Fibroblast of upper back skin (primary cell): ENCODE results near the gene MPHOSPH6.
"Not testable (repeated sequence)": the region's sequence is repeated elsewhere in the genome, so short reads cannot be mapped to it uniquely, and the experiment has no call there.

Experiments
- DNase-seq: peaks from one replicate; pipeline ENCODE4 v3.0.0-alpha.2; 2013

Gene MPHOSPH6, protein sequence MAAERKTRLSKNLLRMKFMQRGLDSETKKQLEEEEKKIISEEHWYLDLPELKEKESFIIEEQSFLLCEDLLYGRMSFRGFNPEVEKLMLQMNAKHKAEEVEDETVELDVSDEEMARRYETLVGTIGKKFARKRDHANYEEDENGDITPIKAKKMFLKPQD

DNA sequence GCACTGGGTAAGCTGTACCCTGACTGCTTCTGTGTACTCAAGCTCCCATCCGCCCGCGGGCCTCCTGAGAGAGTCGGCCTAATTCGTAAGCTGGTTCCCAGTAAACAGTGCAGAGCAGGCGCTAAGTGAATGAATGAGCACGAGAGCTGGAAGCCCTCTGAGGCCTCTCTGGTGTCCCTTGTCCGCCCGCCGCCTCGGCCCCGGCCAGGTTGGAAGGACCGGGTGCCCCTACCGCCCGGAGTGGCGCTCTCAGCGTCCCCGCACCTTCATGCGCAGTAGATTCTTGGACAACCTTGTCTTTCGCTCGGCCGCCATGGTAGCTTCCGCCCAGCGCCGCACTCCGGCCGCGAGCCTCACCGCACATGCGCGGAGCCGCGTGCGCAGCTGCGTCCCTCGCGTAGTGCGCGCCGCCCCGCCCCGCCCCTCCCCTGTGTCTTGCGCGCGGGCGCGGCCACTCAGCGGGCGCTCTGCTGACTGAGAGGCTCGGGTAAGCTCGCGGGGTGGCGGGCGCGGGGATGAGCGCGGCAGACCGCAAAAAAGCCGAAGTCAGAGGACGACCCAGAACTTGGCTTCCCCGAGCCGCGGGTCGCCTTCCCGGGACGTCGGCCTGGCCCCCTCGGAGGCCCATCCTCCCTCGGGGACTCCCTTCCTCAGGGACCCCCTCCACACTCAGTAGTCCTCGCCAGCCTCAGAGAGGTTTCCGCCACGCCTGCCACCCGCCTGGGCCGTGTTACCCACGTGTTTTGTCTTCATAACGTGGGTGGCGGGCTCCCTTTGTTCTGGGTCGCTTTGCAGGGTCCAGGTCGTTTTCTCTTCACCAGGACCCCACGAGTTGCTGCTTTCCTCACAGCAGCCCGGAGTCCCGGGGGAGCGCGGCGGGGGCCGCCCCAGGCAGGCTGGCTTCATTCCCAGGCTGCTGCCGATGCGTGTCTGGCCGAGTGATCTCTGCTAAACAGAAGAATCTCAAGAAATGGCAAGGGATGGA lies at the start of gene MPHOSPH6:
Gene MPHOSPH6 (minus strand): TSS at position 364 of the 985 bp plus-strand sequence. CDS start 49 bp downstream, at position 315.
- DNase-seq, result peak; percentile 90

DNA sequence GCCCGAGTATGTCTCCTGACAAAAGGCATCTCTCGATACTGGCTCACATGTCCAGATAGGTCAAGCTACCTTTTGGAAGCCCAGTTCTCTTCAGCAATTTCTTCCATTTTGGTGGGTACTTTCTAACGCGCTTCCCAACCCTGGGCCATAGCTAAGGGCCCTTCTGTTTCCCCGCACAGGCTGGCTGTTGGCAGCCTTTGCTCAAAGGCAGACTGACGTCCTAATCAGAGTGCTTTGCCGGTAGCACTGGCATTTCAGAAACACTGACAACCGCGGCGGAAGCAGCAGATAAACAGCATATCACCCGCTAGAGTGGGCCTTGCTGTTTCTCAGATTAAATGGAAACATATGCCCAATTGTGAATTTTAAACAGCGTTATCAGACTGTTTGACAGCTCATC lies 49.3 kb upstream of the MPHOSPH6 start:
- no peak for DNase-seq

DNA sequence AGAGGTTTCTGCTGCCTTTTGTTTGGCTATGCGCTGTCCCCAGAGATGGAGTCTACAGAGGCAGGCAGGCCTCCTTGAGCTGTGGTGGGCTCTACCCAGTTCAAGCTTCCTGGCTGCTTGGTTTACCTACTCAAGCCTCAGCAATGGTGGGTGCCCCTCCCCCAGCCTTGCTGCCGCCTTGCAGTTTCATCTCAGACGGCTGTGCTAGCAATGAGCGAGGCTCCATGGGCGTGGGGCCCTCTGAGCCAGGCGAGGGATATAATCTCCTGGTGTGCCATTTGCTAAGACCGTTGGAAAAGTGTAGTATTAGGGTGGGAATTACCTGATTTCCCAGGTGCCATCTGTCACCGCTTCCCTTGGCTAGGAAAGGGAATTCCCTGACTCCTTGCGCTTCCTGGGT lies 39.3 kb upstream of the MPHOSPH6 start:
- not testable (repeated sequence) for DNase-seq

DNA sequence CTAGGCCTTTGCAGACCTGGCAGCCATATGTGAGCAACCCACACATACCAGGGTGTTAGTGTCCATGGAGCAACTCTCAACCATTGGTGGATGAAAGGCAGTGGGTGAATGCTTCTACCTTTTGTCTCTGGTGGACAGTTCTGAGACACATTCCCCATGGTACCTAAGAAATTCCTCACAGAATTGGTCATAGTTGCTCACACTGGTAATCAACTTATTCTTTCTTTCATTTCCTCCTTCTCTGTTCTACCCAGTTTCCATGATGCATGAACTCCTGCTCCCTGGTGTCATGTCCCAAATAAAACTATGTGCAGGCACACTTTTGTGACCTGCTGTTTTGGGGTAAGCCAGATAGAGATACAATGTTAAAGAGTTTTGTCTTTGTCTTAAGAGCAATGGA lies 33.2 kb upstream of the MPHOSPH6 start:
- DNase-seq, result no peak

DNA sequence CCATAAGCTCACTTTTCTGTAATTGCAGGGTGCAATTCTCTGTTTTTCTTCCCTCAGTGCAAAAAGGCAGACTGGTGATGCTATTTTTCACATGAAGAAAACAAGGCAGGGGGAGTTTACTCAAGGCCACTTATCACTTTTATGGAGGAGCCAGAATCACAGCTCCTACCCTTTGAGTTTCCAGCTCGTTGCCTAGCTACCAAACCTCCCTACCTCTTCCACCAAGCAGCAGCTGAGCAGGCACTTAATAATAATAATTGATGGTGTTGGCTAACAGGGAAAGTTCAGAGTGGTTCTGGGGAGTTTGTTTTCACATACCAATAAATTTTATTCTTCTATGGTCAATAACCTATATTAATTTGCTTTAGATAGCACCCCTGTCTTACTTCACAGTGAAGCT lies 31.9 kb upstream of the MPHOSPH6 start:
- no peak for DNase-seq

DNA sequence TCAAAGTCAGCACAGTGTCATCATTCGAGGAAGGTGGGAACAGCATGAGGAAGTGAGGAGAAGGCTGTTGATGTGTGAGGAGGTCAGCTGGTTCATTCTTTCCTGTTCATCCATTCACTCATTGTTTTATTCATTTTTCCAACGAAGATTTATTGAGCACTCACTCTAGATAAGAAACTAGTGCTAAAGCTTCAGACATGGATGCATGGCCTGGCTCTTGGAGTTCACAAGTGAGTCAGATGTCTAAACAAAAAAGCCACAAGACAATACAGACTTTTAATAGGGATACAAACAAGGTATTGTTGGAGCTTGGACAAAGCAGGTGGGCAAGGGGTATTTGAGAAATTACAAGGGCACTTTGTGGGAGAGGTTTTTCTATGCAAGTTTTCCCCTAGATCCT lies 31.3 kb upstream of the MPHOSPH6 start:
- DNase-seq, result no peak

DNA sequence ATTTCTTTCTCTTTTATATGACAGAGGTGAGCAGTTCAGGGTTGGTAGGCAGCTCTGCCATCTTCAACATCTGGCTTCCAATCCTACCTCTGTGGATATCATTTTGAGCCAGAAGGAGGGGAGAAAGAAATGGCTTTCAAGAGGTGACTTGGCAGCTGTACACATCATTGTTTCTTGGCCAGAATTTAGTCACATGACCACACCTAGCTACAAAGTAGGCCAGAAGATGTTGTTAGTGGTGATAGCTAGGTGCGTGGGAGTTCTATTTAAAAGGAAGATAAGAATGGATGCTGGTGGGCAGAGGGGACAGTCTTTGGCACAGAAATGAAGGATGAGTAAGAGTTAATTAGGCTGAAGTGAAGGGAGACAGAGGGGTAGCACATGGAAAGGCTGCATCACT lies 29.2 kb upstream of the MPHOSPH6 start:
- DNase-seq, result no peak

DNA sequence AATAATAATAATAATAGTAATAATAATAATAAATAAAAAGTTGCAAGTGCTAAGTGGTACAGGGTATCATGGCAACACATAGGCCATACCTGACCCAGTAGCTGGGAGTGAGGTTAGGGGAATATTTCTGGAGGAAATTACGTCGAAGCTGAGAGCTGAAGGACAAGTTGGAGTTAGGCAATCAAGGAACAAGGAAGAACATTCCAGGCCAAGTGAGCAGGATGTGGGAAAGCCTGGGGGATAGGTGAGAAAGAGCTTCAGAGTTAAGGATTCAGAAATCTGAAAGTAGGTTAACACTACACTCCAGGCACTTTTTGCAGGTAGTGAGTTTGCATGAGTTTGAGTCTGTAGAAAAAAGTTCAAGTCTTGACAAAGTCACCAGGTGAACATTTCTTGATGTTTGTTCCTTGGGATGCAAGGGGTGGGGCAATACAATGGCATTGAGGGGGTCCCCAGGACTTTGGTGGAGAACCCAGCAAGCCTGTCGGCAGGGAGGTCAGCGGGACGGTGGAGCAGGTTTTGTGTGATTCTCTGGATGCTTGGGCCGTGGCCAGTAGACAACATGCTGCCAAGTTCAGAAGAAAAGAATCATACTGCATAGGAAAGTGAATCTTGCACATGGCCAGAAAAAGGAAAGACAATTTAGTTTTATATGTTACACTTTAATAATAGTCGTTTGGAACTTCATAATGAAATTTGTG lies 27.7 kb upstream of the MPHOSPH6 start:
- DNase-seq, result no peak

DNA sequence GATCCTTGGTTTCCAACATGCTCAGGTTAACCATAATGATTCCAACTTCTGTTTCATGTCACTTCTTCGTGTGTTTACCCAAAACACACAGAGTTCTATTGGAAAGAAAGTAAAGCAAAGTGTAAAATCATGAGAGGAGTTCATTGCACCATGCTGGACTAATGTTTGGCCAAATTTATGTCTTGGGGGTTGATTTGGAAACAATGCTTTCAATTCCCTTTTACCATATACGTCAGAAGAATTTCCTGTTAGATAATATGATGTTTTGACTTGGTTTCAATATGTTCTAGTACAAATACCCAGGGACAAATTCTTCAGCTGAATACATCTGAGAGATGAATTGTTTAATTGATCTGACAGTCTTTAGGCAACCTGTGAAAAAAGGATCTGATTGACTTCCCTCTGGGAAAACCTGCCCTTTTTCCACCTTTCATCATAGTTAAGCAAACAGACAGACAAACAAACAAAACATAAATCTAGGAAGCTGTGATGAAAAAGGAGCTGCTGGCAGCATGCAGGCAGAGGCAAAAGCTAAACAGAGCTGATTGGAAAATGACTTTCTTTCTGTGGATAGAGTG lies 26.0 kb upstream of the MPHOSPH6 start:
- DNase-seq, result no peak

DNA sequence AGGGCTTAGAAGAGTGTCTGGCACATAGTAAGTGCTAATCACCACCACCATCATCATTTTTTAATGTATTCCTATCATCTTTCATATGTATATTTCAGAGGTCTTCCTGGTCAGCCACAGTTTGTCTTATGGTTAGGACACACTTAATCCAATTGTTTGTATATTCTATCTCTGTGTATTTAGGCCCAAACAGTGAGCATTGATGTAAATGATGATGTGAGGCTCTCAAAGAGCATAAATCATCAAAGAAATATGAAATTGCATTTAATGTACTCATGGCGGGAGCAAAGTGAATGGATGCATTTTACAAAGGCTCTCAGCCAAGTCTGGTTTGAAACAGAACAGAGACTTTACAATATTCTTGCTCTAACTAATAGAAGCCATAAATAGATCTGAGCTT lies 24.1 kb upstream of the MPHOSPH6 start:
- no peak for DNase-seq

DNA sequence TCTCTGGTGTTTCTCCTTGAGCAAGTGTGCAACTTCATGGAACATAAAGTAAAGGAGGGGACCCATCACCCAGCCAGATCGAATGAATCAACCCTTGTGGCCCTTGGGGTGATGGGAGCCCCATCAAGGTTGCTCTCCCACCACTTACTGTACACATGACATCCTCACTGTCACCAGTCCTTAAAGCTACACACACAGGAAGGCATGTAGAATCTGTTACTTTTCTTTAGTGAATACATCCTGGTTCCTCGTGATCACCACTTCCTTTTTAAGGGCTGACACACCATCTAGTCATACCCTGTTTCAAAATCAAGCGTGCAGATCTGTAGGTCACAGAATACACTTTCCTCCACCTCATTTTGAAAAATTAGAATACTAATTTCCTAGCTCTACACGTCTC lies 22.6 kb upstream of the MPHOSPH6 start:
- DNase-seq, result peak; percentile 27

DNA sequence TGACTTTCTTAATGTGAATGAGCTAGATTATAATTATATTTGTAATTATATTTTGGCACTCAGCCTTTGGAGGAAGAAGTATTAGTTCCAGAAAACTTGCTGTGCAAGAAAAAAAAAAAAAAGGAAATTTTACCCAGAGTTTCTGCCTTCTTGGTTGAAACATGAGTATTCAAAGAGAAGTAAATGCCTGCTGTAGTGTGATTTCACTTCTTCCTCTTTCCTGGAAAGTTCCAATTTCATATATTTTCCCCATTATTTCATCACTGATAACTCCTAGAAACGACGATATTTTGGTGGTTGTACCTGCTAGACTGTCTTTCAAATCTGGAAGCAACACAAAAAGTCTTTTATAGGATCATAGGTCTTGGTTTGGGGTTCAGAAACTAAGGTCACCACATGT lies 20.4 kb upstream of the MPHOSPH6 start:
- no peak for DNase-seq

DNA sequence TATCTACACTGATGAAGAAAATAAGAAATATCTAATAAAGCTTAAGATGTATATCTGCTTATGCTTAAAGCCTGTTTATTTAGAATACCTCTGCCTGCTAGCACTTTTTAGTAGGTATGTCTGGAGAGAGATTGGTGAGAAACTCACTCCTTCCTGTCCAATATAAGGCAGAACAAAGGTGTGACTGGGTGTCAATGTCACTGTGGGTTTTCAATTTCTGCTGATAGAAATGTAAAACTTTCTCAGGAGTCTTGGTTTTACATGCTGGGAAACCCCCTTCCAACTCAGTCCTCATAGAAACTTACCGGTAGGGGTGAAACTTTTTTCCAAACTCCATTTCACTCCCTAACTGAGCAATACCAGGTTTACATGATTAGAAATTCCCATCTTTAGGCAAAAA lies 17.8 kb upstream of the MPHOSPH6 start:
- DNase-seq, result no peak

DNA sequence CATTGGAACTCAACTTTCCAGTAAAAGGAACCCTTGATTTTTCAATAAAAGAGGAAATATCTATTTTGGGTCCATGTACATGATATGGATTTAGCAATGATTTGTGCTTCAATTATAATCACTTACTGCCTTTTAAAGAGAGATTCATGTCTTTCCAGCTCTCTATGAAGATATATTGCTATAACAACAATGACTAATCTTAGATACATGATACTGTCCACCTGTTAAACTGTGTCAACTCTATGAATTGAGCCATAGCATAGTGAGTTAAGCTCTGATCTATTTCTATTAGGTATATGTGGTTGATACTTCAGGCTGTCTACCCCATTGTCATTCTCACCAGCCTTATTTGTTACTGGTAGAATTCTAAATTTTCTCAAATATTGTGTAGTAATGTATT lies 15.0 kb upstream of the MPHOSPH6 start:
- no peak for DNase-seq

DNA sequence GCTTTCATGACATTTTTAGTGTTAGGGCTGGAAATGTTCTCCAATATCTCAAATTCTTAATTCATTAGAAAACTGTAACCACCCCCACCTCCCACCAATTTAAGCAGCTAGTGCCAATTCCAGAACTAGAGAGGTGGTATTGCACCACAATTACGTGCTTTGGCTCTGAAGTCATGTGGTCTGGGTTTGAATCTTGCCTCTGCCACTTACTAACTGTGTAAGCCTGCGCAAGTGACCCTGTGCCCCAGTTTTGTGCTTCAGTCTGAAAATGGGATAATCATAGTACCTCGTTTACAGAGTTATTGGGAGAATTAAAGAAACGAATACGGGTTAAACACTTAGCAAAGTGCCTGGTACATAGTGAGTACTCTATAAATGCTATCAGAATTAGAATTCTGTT lies 14.2 kb upstream of the MPHOSPH6 start:
- no peak for DNase-seq

DNA sequence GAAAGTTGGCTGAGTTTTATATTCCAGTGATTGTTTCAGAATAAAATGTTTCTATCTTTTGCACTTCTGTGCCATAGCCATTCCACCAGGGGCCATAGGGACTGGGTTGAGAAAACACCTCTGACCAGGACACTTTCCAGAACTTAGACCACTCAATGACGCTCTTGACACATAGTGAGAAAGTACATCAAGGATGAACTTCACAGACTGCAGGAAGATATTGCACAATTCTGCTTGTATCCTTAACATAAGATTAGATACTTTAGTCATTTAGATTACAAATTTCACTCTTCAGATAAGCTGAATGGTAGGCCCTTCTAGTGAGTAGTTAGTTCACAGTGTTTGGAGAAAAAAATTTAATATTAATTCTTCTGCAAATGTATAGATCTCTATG lies 13.0 kb upstream of the MPHOSPH6 start:
- no peak for DNase-seq

DNA sequence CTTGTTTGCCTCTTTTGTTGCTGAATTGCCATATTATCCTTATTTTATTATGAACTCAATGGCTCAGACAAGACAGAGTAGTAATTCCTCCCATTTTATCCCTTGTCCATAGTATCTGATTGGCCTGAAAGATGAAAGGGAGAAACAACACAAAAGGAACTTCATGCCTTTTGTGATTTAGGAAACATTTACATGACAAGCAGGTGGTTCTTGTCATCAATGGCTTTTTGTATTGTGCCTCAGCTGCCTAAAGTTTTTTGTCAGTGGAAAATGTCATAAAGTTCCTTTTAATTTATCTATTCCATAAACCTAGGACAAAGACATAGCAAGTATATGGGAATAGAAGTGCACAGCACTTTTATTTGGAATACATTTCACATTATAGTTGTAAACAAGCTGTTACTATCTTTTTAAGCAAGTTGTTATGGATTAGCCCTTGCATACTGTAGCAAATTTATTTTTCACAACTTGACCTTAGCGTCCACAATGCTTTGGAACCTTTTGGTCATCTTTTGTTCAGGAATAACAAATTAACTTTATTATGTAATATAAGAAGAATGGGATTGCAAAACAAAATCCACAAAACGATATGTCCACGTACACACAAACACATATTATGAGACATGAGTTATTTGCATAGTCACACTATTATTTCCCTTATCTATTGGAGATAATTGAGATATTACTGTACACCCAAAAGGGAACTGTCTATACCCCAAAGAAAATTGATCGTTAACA lies 12.4 kb upstream of the MPHOSPH6 start:
- DNase-seq, result no peak

DNA sequence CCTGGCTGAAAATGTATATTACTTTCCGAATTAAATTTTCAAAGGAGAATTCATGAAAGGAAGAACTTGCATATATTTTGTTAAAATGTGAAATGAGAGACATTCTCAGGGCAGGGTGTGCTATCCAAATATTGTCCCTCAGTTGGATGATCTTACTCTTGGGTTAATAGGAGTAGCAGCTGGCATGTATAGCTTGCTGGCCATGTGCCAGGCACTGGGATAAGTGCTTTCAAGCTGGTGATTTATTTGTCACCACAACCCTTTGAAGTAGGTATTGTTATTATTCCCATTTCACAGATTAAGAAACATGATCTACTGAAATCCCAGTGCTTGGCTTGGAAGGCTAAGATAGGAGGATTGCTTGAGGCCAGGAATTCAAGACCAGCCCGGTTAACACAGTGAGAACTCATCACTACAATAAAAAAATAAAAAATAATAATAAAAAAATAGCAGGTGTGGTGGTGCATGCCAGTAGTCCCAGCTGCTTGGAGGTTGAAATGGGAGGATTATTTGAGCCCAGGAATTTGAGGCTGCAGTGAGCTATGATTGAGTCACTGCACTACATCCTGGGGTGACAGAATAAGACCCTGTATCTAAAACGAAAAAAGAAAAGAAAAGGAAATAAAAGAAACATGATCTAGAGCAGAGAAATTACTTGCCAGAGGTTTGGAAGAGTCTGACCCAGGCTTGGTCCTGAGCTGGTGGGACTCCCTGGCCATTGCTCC lies 11.6 kb upstream of the MPHOSPH6 start:
- DNase-seq, result no peak

DNA sequence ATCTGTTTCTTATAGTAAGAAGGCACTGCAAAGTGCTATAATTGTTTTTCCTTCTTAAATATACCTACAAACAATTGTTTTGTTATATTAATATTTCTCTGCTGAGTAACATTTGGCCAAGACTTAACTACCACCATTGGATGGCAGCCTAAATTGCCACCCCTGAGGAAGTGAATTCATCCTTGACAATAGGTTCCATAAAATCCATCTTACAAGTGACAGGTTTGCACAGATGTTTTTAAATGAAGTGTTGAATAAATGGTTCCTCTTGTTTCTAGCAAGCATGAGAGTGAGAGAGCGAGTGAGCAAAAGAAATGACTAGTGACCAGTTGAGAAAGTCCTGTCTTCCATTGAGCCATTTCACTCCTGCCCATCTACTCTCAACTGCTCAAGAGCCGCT lies 8.3 kb upstream of the MPHOSPH6 start:
- no peak for DNase-seq

DNA sequence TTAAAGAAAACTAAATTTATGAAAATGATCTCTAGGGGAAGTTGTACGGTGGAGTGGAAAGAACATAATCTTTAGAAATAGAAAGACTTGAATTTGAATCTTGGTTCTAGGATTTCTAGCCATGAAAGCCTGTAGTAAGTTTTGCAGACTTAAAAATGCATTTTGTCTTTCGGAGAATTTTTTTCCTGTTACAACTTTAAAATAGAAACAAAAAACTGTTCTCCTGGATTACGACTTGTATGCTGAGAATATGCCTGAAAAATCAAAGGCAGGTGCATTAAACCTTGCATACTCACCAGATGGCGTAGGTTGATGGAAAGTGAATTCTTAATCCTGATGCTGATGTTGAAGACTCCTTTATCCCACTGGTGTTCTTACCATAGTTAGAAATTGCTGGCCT lies 7.5 kb upstream of the MPHOSPH6 start:
- no peak for DNase-seq

DNA sequence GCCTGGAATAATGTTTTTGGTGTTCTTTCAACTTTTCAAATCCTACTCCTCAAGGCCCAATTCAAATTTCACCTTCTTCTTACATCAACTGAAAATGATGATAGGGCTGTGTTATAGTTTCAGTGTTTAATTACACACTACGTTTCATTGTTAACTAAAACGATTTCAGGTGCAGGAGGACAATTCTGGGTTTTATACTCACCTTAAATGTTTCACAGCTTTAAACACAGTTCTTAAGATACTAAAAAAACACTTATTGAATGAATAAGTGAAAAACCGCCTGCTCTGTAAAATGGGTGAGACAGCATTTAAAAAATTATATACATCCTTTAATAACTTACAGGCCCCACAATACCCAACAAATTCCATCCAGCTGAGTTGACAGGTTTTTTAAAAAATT lies 6.2 kb upstream of the MPHOSPH6 start:
- no peak for DNase-seq

DNA sequence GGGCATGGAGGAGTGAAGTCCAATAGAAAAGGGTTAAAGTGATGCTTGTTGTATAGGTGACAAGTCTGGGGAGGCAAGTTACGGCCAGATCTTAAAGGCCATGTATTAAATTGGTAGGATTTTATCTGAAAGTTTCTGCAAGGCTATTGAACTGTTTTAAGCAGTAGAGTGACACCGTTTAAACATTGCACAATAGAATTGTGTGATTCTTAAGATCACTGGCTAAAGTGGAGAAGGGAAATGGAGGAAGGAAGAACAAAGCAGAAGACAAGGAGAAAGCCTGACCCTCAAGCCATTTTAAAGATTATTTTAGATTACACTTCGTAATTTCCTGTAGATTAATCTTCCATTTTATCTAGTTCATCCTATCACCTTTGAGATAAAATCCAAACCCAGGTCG lies 5.6 kb upstream of the MPHOSPH6 start:
- no peak for DNase-seq
